ENCODE data around the gene COP1.

The COP1 gene

GRCh38 chr1:176225479-176225875 lies 18.4 kb upstream of the COP1 start:
- no peak for ATAC-seq
- TF ChIP-seq PPARA (CRISPR knock-in tag; IDR thresholded peaks at IDR 0.05; ENCODE audit: borderline replicate concordance) (no peak), ARNTL (CRISPR knock-in tag; IDR thresholded peaks at IDR 0.05; ENCODE audit: borderline replicate concordance, low read depth) (no peak), ISL1 (CRISPR knock-in tag; IDR thresholded peaks at IDR 0.05) (no peak), BACH2 (CRISPR knock-in tag; IDR thresholded peaks at IDR 0.05; ENCODE audit: borderline replicate concordance) (no peak), OSR1 (CRISPR knock-in tag; IDR thresholded peaks at IDR 0.05) (no peak), ESRRG (CRISPR knock-in tag; IDR thresholded peaks at IDR 0.05) (no peak), CSDC2 (CRISPR knock-in tag; IDR thresholded peaks at IDR 0.05) (no peak), ZC3H10 (CRISPR knock-in tag; IDR thresholded peaks at IDR 0.05) (no peak), GLIS3 (CRISPR knock-in tag; IDR thresholded peaks at IDR 0.05) (no peak), ZNF565 (CRISPR knock-in tag; conservative IDR thresholded peaks at IDR 0.05; ENCODE audit: low read depth) (no peak), ZNF8 (CRISPR knock-in tag; IDR thresholded peaks at IDR 0.05) (no peak), RARB (CRISPR knock-in tag; IDR thresholded peaks at IDR 0.05) (no peak), ZNF70 (CRISPR knock-in tag; IDR thresholded peaks at IDR 0.05) (no peak), SNAI2 (CRISPR knock-in tag; IDR thresholded peaks at IDR 0.05) (no peak), ZFP3 (CRISPR knock-in tag; IDR thresholded peaks at IDR 0.05) (no peak), ZFP30 (CRISPR knock-in tag; IDR thresholded peaks at IDR 0.05) (no peak)
- TF ChIP-seq, protein P1, sequence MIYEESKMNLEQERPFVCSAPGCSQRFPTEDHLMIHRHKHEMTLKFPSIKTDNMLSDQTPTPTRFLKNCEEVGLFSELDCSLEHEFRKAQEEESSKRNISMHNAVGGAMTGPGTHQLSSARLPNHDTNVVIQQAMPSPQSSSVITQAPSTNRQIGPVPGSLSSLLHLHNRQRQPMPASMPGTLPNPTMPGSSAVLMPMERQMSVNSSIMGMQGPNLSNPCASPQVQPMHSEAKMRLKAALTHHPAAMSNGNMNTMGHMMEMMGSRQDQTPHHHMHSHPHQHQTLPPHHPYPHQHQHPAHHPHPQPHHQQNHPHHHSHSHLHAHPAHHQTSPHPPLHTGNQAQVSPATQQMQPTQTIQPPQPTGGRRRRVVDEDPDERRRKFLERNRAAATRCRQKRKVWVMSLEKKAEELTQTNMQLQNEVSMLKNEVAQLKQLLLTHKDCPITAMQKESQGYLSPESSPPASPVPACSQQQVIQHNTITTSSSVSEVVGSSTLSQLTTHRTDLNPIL (CRISPR knock-in tag; IDR thresholded peaks at IDR 0.05; ENCODE audit: low read depth): no peak
- TF ChIP-seq, protein P2, sequence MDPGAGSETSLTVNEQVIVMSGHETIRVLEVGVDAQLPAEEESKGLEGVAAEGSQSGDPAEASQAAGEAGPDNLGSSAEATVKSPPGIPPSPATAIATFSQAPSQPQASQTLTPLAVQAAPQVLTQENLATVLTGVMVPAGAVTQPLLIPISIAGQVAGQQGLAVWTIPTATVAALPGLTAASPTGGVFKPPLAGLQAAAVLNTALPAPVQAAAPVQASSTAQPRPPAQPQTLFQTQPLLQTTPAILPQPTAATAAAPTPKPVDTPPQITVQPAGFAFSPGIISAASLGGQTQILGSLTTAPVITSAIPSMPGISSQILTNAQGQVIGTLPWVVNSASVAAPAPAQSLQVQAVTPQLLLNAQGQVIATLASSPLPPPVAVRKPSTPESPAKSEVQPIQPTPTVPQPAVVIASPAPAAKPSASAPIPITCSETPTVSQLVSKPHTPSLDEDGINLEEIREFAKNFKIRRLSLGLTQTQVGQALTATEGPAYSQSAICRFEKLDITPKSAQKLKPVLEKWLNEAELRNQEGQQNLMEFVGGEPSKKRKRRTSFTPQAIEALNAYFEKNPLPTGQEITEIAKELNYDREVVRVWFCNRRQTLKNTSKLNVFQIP (CRISPR knock-in tag; IDR thresholded peaks at IDR 0.05; ENCODE audit: borderline replicate concordance, low read depth): no peak
- TF ChIP-seq, protein P3, sequence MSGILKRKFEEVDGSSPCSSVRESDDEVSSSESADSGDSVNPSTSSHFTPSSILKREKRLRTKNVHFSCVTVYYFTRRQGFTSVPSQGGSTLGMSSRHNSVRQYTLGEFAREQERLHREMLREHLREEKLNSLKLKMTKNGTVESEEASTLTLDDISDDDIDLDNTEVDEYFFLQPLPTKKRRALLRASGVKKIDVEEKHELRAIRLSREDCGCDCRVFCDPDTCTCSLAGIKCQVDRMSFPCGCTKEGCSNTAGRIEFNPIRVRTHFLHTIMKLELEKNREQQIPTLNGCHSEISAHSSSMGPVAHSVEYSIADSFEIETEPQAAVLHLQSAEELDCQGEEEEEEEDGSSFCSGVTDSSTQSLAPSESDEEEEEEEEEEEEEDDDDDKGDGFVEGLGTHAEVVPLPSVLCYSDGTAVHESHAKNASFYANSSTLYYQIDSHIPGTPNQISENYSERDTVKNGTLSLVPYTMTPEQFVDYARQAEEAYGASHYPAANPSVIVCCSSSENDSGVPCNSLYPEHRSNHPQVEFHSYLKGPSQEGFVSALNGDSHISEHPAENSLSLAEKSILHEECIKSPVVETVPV (CRISPR knock-in tag; IDR thresholded peaks at IDR 0.05): no peak

DNA sequence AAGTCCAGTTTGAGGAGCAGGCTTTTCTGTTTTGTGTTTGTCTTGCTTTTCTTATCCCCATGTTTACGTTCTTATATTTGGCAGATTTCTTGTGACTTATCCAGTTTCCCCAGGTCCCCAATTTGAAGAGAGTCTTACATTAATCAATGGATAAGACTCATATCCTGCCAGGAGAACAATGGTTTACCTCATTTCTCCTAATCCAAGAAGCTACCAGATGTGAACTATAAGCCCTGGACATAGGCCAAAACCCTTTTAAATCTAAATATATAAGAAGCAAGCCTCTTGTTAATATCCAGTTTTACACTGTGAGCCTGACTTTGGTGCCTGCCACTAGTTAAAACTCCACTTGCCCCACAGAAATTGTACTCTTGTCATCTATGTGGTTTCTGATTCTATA lies 15.1 kb upstream of the COP1 start:
- TF ChIP-seq, protein P1 (CRISPR knock-in tag; IDR thresholded peaks at IDR 0.05; ENCODE audit: low read depth): no peak
- no peak for ATAC-seq

- no peak for ATAC-seq
- TF ChIP-seq ZFP30 (CRISPR knock-in tag; IDR thresholded peaks at IDR 0.05) (no peak), CSDC2 (CRISPR knock-in tag; IDR thresholded peaks at IDR 0.05) (no peak), BACH2 (CRISPR knock-in tag; IDR thresholded peaks at IDR 0.05; ENCODE audit: borderline replicate concordance) (no peak), TCF4 (CRISPR knock-in tag; IDR thresholded peaks at IDR 0.05; ENCODE audit: borderline replicate concordance) (no peak), ZNF8 (CRISPR knock-in tag; IDR thresholded peaks at IDR 0.05) (no peak), ARNTL (CRISPR knock-in tag; IDR thresholded peaks at IDR 0.05; ENCODE audit: borderline replicate concordance, low read depth) (no peak), TOX (CRISPR knock-in tag; IDR thresholded peaks at IDR 0.05; ENCODE audit: borderline replicate concordance) (no peak), ESRRG (CRISPR knock-in tag; IDR thresholded peaks at IDR 0.05) (no peak), ZFP3 (CRISPR knock-in tag; IDR thresholded peaks at IDR 0.05) (no peak), ZNF565 (CRISPR knock-in tag; conservative IDR thresholded peaks at IDR 0.05; ENCODE audit: low read depth) (no peak), ZNF70 (CRISPR knock-in tag; IDR thresholded peaks at IDR 0.05) (no peak), ZC3H10 (CRISPR knock-in tag; IDR thresholded peaks at IDR 0.05) (no peak), ISL1 (CRISPR knock-in tag; IDR thresholded peaks at IDR 0.05) (no peak)
- TF ChIP-seq, protein P1 (CRISPR knock-in tag; IDR thresholded peaks at IDR 0.05; ENCODE audit: low read depth): no peak
- TF ChIP-seq, protein P2 (CRISPR knock-in tag; IDR thresholded peaks at IDR 0.05; ENCODE audit: borderline replicate concordance, low read depth): no peak
- TF ChIP-seq, protein P3 (CRISPR knock-in tag; IDR thresholded peaks at IDR 0.05): no peak
- TF ChIP-seq, protein P4, sequence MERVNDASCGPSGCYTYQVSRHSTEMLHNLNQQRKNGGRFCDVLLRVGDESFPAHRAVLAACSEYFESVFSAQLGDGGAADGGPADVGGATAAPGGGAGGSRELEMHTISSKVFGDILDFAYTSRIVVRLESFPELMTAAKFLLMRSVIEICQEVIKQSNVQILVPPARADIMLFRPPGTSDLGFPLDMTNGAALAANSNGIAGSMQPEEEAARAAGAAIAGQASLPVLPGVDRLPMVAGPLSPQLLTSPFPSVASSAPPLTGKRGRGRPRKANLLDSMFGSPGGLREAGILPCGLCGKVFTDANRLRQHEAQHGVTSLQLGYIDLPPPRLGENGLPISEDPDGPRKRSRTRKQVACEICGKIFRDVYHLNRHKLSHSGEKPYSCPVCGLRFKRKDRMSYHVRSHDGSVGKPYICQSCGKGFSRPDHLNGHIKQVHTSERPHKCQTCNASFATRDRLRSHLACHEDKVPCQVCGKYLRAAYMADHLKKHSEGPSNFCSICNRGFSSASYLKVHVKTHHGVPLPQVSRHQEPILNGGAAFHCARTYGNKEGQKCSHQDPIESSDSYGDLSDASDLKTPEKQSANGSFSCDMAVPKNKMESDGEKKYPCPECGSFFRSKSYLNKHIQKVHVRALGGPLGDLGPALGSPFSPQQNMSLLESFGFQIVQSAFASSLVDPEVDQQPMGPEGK (CRISPR knock-in tag; IDR thresholded peaks at IDR 0.05; ENCODE audit: borderline replicate concordance): no peak
Measured at GRCh38 chr1:176220100-176220689, 13.1 kb upstream of the COP1 start.

Measured in SK-N-SH treated with all-trans-retinoic acid at 6 μM for 48 hours (cell line).